Activated naive CD4-positive, alpha-beta T cell treated with anti-CD3 and anti-CD28 coated beads, Interleukin-2, amount 10 ng/mL, durations not matched to agents 7 days and 5 days (primary cell): ENCODE data around the gene ADNP2.

ENCODE experiments used
- CTCF ChIA-PET: fragments of 350-600 bp; sonication (Branson Sonifier 250); formaldehyde crosslinking; loops from one replicate; lab custom pipeline; 2021; ENCODE audit warnings: antibody characterized with exemption; lab: Charles Lee
- DNase-seq: peaks from one replicate; pipeline ENCODE4 v3.0.0-alpha.2; 2020
- H3K27ac Mint-ChIP-seq: one replicate; pipeline ENCODE4 v1.8.0; 2021; ENCODE audit warnings: mild to moderate bottlenecking, moderate library complexity, mixed read lengths
- H3K27me3 Mint-ChIP-seq: one replicate; pipeline ENCODE4 v1.8.0; 2021; ENCODE audit warnings: mild to moderate bottlenecking, mixed read lengths
- H3K36me3 Mint-ChIP-seq: one replicate; pipeline ENCODE4 v1.8.0; 2021; ENCODE audit warnings: mixed read lengths
- H3K4me1 Mint-ChIP-seq: one replicate; pipeline ENCODE4 v1.8.0; 2021; ENCODE audit warnings: mixed read lengths
- H3K4me3 Mint-ChIP-seq: one replicate; pipeline ENCODE4 v1.8.0; 2021; ENCODE audit warnings: mild to moderate bottlenecking, moderate library complexity, mixed read lengths
- H3K9me3 Mint-ChIP-seq: one replicate; pipeline ENCODE4 v1.8.0; 2021; ENCODE audit warnings: mixed read lengths

ADNP2 gene

GRCh38 chr18:80188643-80189530, 79.8 kb downstream of the ADNP2 start:
- Mint-ChIP-seq H3K4me3 (no peak overlapping the region), H3K27ac (no peak overlapping the region)

GRCh38 chr18:80189531-80189865, 80.4 kb downstream of the ADNP2 start:
- Mint-ChIP-seq H3K36me3 (no peaks in the 10 kb centered on the region), H3K27me3 (peaks cover 13% of the 10 kb centered on the region), H3K9me3 (peaks cover 10% of the 10 kb centered on the region), H3K4me3 (no peak overlapping the region), H3K4me1 (no peaks in the 10 kb centered on the region), H3K27ac (no peak overlapping the region)
- no peak for DNase-seq
- CTCF ChIA-PET, result no interaction called here

More at GRCh38 chr18:80188643-80189530, 79.8 kb downstream of the ADNP2 start:
- H3K27me3 Mint-ChIP-seq, result peaks cover 13% of the 10 kb centered on the region
- DNase-seq, result no peak
- CTCF ChIA-PET, result no interaction called here
- no peaks in the 10 kb centered on the region for H3K36me3 Mint-ChIP-seq
- H3K9me3 Mint-ChIP-seq, result peaks cover 10% of the 10 kb centered on the region
- no peaks in the 10 kb centered on the region for H3K4me1 Mint-ChIP-seq
